ENCODE measurements around the gene RASSF1.
A peak's percentile ranks its signal among the peaks of the same experiment; 100 is the strongest.

RASSF1 gene

GRCh38 chr3:50365842-50366220 lies 25.2 kb upstream of the RASSF1 start:
- DNase-seq (ENCODE audit: low read depth, low spot score), result no peak

- peak; percentile 81 for DNase-seq (ENCODE audit: low read depth, low spot score)
These were observed 24.6 kb upstream of the RASSF1 start for GRCh38 chr3:50365080-50365841.

- DNase-seq (ENCODE audit: low read depth, low spot score), result peak; percentile 34
These were observed 24.0 kb upstream of the RASSF1 start for GRCh38 chr3:50364573-50365079.

GRCh38 chr3:50359760-50360110 lies 19.1 kb upstream of the RASSF1 start:
- no peak for DNase-seq (ENCODE audit: low read depth, low spot score)

- DNase-seq (ENCODE audit: low read depth, low spot score), result peak; percentile 97
These were observed 18.5 kb upstream of the RASSF1 start, which contains the start of gene TMEM115 for GRCh38 chr3:50358911-50359759. TMEM115 (minus strand) TSS chr3:50359521; CDS start chr3:50359063, 458 bp downstream.

GRCh38 chr3:50358355-50358910 lies 17.8 kb upstream of the RASSF1 start:
- no peak for DNase-seq (ENCODE audit: low read depth, low spot score)

- DNase-seq (ENCODE audit: low read depth, low spot score), result no peak
These were observed 16.8 kb upstream of the RASSF1 start for GRCh38 chr3:50357481-50357880.

GRCh38 chr3:50356553-50356952 lies 15.9 kb upstream of the RASSF1 start:
- no peak for DNase-seq (ENCODE audit: low read depth, low spot score)

- DNase-seq (ENCODE audit: low read depth, low spot score), result no peak
These were observed 15.4 kb upstream of the RASSF1 start for GRCh38 chr3:50355829-50356552.

GRCh38 chr3:50354850-50355249 lies 14.2 kb upstream of the RASSF1 start:
- DNase-seq (ENCODE audit: low read depth, low spot score), result no peak

GRCh38 chr3:50354186-50354764 lies 13.6 kb upstream of the RASSF1 start:
- no peak for DNase-seq (ENCODE audit: low read depth, low spot score)

- no peak for DNase-seq (ENCODE audit: low read depth, low spot score)
These were observed 12.8 kb upstream of the RASSF1 start for GRCh38 chr3:50353245-50354004.

- DNase-seq (ENCODE audit: low read depth, low spot score), result no peak
These were observed 12.1 kb upstream of the RASSF1 start for GRCh38 chr3:50352781-50353180.

- no peak for DNase-seq (ENCODE audit: low read depth, low spot score)
These were observed 10.7 kb upstream of the RASSF1 start for GRCh38 chr3:50351323-50351697.

GRCh38 chr3:50350527-50351322 lies 10.1 kb upstream of the RASSF1 start, which contains the start of the genes CYB561D2 and NPRL2:
CYB561D2 (plus strand) TSS chr3:50350862; CDS start chr3:50351434, 572 bp downstream.
NPRL2 (minus strand) TSS chr3:50350775; CDS start chr3:50350652, 123 bp downstream.
- peak; percentile 95 for DNase-seq (ENCODE audit: low read depth, low spot score)

GRCh38 chr3:50350213-50350526 lies 9.5 kb upstream of the RASSF1 start:
- DNase-seq (ENCODE audit: low read depth, low spot score), result no peak

GRCh38 chr3:50347187-50347813 lies 6.7 kb upstream of the RASSF1 start:
- peak; percentile 66 for DNase-seq (ENCODE audit: low read depth, low spot score)

GRCh38 chr3:50345586-50346234 lies 5.1 kb upstream of the RASSF1 start, which contains the start of gene ZMYND10:
ZMYND10 (minus strand) TSS chr3:50345732; CDS start chr3:50345579, 153 bp downstream.
- peak; percentile 86 for DNase-seq (ENCODE audit: low read depth, low spot score)

GRCh38 chr3:50345008-50345407 lies 4.4 kb upstream of the RASSF1 start:
- DNase-seq (ENCODE audit: low read depth, low spot score), result no peak

Measured in ELF-1 (cell line).